DOHH2 (cell line): ENCODE measurements around the gene BOK.

ENCODE experiments used
- EZH2phosphoT487 ChIP-seq: fragments of 200-600 bp; sonication (generic); IDR thresholded peaks from 2 replicates; pipeline ENCODE4 v1.6.1; 2017; ENCODE audit warnings: borderline replicate concordance, mild to moderate bottlenecking, antibody characterized with exemption, low read length, moderate library complexity, mixed read lengths
- TF ChIP-seq, protein P1 (sequence below): fragments of 200-600 bp; sonication (generic); IDR thresholded peaks from one replicate; pipeline ENCODE4 v1.5.1; 2014; ENCODE audit warnings: antibody characterized with exemption, mild to moderate bottlenecking, low read depth, low read length; ENCODE audit not compliant: poor library complexity, severe bottlenecking

DNA sequence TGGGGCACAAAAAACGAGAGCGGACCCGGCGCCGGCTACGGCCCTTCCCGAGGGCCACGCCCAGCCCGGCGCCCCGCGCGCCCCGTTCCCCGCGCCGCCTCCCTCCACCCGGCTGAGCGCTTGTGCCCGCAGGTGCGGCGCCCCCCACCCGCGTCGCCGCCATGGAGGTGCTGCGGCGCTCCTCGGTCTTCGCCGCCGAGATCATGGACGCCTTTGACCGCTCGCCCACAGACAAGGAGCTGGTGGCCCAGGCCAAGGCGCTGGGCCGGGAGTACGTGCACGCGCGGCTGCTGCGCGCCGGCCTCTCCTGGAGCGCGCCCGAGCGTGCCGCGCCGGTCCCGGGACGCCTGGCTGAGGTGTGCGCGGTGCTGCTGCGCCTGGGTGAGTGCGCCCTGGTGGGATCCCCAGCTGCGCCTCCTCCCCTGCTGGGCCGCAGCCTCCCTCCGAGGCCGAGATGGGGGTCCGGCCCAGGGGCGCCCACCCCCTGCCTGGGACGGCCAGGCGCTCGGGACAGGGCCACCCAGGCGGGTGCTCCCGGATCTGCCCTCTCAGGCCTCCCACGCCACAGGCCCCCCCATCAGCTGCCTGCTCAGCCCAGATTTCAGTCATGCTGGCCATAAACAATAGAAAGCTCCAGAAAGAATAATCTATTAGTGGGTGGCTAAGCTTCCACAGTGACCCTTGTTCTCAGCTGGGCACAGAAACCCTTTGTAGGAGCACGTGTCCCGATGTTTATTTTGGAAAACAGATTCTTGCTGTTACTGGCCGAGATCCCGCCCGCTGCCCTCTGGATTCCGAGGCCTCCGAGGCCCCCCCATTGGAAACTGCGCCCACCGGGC, 997 bp downstream of the BOK start:
- TF ChIP-seq, protein P1, sequence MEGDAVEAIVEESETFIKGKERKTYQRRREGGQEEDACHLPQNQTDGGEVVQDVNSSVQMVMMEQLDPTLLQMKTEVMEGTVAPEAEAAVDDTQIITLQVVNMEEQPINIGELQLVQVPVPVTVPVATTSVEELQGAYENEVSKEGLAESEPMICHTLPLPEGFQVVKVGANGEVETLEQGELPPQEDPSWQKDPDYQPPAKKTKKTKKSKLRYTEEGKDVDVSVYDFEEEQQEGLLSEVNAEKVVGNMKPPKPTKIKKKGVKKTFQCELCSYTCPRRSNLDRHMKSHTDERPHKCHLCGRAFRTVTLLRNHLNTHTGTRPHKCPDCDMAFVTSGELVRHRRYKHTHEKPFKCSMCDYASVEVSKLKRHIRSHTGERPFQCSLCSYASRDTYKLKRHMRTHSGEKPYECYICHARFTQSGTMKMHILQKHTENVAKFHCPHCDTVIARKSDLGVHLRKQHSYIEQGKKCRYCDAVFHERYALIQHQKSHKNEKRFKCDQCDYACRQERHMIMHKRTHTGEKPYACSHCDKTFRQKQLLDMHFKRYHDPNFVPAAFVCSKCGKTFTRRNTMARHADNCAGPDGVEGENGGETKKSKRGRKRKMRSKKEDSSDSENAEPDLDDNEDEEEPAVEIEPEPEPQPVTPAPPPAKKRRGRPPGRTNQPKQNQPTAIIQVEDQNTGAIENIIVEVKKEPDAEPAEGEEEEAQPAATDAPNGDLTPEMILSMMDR, result no peak
- no peak for TF ChIP-seq EZH2phosphoT487
